ENCODE results near the gene UBL7. TPM values are rescaled to one million over a fixed set of nuclear protein-coding genes. Genes with fewer than 3 reads are reported as not detected.

The UBL7 gene
- total RNA-seq = 29.5 and 34.6 TPM in 2 replicates

GRCh38 chr15:74460871-74461846 is at the start of gene UBL7:
UBL7 (minus strand) TSS chr15:74461160; CDS start chr15:74458867, 2,293 bp downstream.

GRCh38 chr15:74433592-74434262 is 27.2 kb downstream of the UBL7 start, which contains the start of gene SEMA7A:
SEMA7A (minus strand) TSS chr15:74433958; CDS start chr15:74433918, 40 bp downstream.

Other genes starting within 250 kb of the UBL7 start
- gene CCDC33, start 224.8 kb downstream of the UBL7 start, total RNA-seq = 0.12 and 0.22 TPM in 2 replicates
- under 0.01 and 0.11 TPM in 2 replicates for gene CYP11A1, start 93.5 kb downstream of the UBL7 start, total RNA-seq
- 49.2 and 135 TPM in 2 replicates for gene SEMA7A, start 27.2 kb downstream of the UBL7 start, total RNA-seq
- gene ARID3B, start 80.1 kb upstream of the UBL7 start, total RNA-seq = 1.4 and 1.5 TPM in 2 replicates
- 57.1 and 60.5 TPM in 2 replicates for gene CLK3, start 154.7 kb upstream of the UBL7 start, total RNA-seq
- 11.4 and 15.4 TPM in 2 replicates for gene EDC3, start 234.9 kb upstream of the UBL7 start, total RNA-seq

Measured in uterine smooth muscle cell (primary cell).